Measurements from ENCODE around the gene ZBTB24. TPM values are rescaled to one million over a fixed set of nuclear protein-coding genes. Genes with fewer than 3 reads are reported as not detected.

The ZBTB24 gene
- total RNA-seq, 2 donors from 2014 or later, result 5.5 to 5.8 TPM

DNA sequence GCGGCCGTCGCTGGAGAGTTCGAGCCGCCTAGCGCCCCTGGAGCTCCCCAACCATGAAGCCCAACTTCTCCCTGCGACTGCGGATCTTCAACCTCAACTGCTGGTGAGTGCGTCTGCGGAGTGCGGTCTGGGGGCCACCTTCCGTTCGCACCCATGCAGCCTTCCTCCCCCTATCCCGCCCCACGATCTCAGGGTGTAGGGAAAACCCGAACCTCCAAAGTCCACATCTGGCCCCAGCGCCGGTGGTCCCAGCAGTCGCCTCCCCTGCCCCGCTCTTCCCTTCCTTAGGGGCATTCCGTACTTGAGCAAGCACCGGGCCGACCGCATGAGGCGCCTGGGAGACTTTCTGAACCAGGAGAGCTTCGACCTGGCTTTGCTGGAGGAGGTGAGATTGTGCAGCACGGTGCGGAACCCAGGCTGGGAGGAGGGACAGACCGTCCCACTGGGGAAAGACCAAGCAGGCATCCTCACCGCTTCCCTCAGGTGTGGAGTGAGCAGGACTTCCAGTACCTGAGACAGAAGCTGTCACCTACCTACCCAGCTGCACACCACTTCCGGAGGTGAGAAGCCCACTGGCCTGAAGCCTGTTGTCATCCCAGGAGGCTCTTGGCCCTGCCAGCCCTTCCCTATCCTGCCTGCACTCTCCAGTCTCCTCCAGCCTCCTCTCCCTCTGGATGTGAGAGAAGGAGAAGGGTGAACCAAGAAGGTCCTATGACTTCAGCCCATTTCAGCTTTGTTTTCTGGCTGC is 41.8 kb downstream of the ZBTB24 start:
- intact Hi-C loops (cut with DNase I), result no loop called here
- DNase-seq (ENCODE audit: low spot score), result no peak

GRCh38 chr6:109440331-109441068 is 42.5 kb downstream of the ZBTB24 start, which contains the start of the genes PPIL6 and SMPD2:
Gene PPIL6, minus strand, starts transcription at chr6:109440628. Its CDS starts 38 bp downstream, at chr6:109440590.
Gene SMPD2, plus strand, starts transcription at chr6:109440724. Its CDS starts 398 bp downstream, at chr6:109441122.
- peak; percentile 97 for DNase-seq (ENCODE audit: low spot score)
- intact Hi-C loops (cut with DNase I), result no loop called here

DNA sequence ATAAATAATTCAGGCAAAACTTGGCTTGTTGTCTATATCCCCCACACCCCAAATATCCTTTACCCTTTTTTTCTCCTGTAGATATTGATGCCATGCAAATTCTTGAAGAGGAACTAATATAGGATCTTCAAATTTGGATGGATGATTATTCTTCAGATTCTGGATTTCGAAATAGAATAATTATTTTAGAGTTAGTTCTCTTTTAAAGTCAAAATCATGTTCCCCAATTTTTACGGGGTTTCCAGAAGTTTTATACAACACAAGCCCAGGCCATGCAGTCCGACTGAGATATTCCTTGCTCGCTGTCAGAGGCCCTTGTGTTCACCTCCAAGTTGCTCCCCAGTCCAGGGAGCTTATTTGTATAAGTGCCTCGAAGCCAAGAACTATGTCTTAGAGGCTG is 47.0 kb downstream of the ZBTB24 start:
- no peak for DNase-seq (ENCODE audit: low spot score)
- intact Hi-C loops (cut with DNase I), result no loop called here

DNA sequence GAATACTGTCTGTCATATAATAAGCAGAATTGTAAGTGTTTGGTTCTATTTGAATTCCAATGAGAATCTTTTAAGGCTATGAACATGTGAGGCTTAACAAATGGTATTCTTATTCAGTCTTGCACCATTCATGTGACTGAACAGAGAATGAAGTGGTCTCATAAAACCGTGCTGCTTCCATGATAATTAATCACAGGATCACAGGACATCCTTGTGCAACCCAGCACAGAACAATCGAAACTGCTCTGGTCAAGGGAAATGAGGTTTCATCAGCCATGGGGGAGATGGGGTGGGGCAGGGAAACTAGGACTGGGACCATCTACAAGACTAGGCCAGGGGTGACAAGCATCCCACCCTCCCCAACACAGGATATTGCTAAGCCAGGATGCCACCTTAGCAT is 48.6 kb downstream of the ZBTB24 start:
- DNase-seq (ENCODE audit: low spot score), result no peak
- intact Hi-C loops (cut with DNase I), result no loop called here

GRCh38 chr6:109429496-109429895 is 53.5 kb downstream of the ZBTB24 start:
- no peak for DNase-seq (ENCODE audit: low spot score)
- intact Hi-C loops (cut with DNase I), result no loop called here

- DNase-seq (ENCODE audit: low spot score), result no peak
- intact Hi-C loops (cut with DNase I), result no loop called here
Observed at GRCh38 chr6:109428889-109429477, 54.0 kb downstream of the ZBTB24 start.

- DNase-seq (ENCODE audit: low spot score), result no peak
- intact Hi-C loops (cut with DNase I), result no loop called here
Observed at GRCh38 chr6:109424946-109425345, 58.1 kb downstream of the ZBTB24 start.

GRCh38 chr6:109421184-109421583 is 61.8 kb downstream of the ZBTB24 start:
- no peak for DNase-seq (ENCODE audit: low spot score)
- intact Hi-C loops (cut with DNase I), result no loop called here

GRCh38 chr6:109420751-109421150 is 62.3 kb downstream of the ZBTB24 start:
- no peak for DNase-seq (ENCODE audit: low spot score)
- intact Hi-C loops (cut with DNase I), result no loop called here

GRCh38 chr6:109417646-109418045 is 65.4 kb downstream of the ZBTB24 start:
- intact Hi-C loops (cut with DNase I), result no loop called here
- no peak for DNase-seq (ENCODE audit: low spot score)

Other genes starting within 250 kb of the ZBTB24 start
- 100 to 1,000 TPM; 163 to 194 TPM for gene CD164, start 100.8 kb downstream of the ZBTB24 start, total RNA-seq
- 1 to 10 TPM; 1.2 to 1.9 TPM for gene PPIL6, start 42.6 kb downstream of the ZBTB24 start, total RNA-seq
- gene SMPD2, start 42.5 kb downstream of the ZBTB24 start, total RNA-seq, result 1 to 10 TPM; 4.2 to 6.7 TPM
- gene MICAL1, start 27.4 kb downstream of the ZBTB24 start, total RNA-seq, result 10 to 100 TPM; 53.0 to 53.2 TPM
- gene AK9, start 208.0 kb upstream of the ZBTB24 start, total RNA-seq, result 1 to 10 TPM; 8.1 to 9.9 TPM
- 10 to 100 TPM; 20.9 to 23.9 TPM for gene FIG4, start 208.1 kb upstream of the ZBTB24 start, total RNA-seq

Data from posterior vena cava (tissue), 2 donors.